ENCODE data around the gene WNT5B.
"Not testable (repeated sequence)": the region's sequence is repeated elsewhere in the genome, so short reads cannot be mapped to it uniquely, and the experiment has no call there.

Gene WNT5B

DNA sequence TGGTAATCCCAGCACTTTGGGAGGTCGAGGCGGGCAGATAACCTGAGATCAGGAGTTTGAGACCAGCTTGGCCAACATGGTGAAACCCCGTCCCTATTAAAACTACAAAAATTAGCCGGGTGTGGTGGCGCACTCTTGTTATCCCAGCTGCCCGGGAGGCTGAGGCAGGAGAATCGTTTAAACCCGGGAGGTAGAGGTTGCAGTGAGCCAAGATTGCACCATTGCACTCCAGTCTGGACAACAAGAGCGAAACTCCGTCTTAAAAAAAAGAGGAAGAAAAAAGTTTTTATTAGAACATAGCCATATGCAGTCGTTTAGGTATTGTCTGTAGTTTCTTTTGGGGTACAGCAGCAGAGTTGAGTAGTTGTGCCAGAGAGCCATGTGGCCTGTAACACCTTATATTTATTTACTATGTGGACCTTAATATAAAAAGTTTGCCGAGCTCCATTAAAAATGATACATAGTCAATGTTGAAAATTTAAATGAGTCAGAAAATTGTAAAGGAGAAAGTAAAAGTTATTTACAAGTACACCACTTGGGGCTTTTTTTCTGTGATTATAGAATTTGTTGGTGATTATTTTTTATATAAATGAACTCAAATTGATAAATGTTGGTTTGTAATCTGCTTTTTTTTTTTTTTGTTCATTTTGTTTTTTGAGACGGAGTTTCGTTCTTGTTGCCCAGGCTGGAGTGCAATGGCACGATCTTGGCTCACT is 64.0 kb downstream of the WNT5B start:
- DNase-seq, result no peak

DNA sequence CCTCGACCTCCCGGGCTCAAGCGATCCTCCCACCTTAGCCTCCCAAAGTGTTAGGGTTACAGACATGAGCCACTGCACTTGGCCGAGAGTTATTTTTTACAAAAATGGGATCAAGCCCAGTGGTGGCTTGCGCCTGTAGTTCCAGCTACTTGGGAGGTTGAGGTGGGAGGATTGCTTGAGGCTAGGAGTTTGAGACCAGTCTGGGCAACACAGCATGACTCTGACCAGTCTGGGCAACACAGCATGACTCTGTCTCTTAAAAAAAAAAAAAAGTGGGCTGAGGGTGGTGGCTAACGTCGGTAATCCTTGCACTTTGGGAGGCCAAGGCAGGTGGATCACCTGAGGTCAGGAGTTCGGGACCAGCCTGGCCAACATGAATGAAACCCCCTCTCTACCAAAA is 66.1 kb downstream of the WNT5B start:
- not testable (repeated sequence) for DNase-seq

DNA sequence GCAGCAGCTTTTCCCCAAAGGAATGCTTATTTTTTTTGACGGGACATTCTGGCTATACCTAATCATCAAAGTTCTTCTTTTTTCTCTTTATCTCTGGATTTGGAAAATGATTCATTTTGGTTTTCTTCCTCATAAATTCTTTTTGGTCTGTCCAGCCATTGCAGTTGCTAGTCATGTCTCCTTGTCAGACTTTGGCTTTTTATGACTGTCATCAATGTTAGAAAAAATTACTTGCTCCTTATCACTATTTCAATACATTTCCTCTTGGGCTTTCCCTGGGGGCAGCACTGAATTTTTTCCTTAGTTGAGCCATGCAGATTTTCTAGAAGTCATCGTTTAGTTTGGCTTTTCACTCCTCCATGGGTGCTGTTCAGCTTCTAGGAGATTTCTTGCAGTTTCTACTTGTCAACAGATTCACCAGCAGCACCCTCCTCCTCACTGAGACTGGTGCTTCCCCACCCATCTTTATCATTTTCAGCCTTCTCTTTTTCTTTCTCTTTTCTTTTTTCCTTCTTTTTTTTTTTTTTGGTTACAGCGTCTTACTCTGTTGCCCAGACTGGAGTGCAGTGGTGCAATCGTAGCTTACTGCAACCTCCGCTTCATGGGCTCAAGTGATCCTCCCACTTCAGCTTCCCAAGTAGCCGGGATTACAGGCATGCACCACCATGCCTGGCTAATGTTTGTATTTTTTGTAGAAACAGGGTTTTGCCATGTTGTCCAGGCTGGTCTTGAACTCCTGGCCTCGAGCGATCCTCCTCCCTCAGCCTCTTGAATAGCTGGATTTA is 67.0 kb downstream of the WNT5B start:
- DNase-seq, result no peak

DNA sequence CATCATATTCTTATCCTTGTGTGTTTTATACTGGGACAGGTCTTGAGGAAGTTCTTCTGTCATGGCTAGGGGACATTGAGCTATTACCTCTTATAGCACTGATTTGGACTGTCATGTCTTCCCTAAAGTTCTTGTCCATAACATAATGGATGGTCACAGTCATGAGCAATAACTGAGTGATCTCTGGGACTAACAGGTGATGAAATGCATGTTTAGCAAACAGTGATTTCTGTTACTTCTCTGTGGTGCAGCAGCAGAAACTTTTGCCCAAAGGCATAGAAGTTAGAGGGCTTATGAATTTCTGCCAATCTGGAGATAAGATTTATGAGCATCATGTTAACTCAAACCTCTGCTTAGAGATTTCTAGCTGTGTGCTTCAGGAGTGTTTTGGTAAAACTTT is 67.8 kb downstream of the WNT5B start:
- DNase-seq, result no peak

All from central memory CD4-positive, alpha-beta T cell (primary cell).